ENCODE data around the gene TAOK1.
"Not testable (repeated sequence)": the region's sequence is repeated elsewhere in the genome, so short reads cannot be mapped to it uniquely, and the experiment has no call there.

Gene TAOK1

DNA sequence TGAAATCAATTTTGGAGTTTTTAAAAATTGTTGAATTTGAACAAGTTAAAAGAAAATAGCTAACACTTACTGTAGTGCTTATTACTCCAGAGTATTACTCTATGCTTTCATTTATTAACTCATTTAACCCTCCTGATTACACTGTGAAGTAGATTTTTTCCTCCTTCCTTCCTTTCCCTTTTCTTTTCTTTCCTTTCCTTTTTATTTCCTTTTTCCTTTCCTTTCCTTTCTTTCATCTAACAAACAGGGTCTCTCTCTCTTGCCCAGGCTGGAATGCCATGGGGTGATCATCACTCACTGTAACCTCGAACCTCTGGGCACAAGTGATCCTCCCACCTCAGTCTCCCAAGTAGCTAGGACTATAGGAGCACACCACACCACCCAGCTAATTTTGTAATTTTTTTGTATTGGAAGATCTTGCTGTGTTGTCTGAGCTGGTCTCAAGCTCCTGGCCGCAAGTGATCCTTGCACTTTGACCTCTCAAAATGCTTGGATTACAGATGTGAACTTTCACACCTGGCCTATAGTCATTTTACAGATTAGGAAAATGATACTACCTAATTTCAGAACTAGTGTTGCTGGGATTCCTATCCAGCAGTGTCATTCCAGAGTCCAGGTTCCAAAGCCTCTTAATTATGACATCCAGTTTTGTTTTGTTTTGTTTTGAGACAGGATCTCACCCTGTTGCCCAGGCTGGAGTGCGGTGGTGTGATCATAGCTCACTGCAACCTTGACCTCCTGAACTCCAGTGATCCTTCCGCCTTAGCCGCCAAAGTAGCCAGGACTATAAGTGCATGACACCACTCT is 59.9 kb downstream of the TAOK1 start:
- no peak for DNase-seq

DNA sequence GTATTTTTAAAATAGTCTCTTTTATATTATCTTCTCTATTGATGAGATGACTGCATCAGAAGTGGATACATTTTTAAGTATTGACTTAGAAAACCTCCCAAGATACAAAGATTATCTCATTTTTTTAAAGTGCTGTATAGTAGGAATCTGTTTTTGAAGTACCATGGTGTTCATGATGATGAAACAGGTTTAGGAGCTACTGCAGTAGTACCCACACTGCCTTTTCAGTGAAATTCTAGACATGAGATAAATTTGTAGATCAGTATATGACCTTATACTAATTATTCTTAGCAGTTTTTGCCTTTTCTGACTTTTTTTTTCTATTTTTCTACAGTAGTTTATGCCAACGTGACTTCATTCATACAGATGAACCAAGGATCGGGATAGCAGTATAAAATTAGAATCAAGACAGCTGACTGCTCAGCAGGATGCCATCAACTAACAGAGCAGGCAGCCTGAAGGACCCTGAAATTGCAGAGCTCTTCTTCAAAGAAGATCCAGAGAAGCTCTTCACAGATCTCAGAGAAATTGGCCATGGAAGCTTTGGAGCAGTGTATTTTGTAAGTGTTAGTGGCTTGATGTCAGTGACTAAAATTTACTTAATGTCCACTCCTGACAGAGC is 61.1 kb downstream of the TAOK1 start:
- DNase-seq: no peak

DNA sequence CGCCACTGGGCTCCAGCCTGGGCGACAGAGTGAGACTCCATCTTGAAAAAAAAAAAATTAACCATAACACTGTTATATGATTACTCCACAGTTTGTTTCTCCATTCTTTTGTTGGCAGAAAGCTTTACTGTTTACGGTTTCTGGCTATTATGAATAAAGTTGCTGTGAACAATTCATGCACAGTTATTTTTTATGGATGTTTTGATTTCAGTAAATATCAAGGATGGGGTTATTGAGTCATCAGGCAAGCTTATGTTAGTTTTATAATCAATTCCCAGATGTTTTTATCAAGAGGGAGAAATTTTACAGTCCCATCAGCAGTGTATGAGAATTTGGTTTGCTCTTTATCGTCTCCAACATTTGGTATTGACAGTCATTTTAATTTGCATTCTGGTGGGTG is 67.9 kb downstream of the TAOK1 start:
- DNase-seq: no peak

DNA sequence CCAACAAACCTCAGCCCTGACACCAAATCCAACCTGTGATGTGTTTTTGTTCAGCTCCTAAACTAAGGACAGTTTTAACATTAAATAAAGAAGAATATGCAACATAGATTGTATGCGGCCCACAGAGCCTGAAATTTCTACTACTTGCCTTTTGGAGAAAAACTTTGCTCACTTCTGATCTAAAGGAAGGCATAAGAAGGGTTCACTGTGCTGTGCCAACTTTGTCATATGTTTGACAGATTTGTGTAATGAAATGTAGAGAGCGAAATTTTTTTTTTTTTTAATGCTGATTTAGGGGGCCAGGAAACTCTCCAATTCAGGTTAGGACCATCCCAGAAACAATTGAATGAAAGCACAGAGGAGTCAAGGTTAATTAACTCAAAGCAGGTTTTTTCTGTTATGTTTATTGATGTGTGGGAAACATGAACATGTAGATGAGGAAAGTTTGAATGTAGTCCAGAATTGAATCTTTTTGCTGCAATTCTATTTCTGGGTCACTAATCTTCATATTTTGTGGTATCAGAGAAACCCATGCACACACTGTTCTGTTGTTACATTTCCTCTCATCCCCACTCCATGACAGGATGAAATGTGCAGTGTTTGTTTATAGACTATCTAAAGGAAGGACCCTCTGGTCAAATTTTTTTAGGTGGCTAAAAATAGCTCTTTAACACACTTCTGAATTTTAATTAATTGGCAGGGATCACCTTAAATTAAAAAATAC is 71.5 kb downstream of the TAOK1 start:
- no peak for DNase-seq

DNA sequence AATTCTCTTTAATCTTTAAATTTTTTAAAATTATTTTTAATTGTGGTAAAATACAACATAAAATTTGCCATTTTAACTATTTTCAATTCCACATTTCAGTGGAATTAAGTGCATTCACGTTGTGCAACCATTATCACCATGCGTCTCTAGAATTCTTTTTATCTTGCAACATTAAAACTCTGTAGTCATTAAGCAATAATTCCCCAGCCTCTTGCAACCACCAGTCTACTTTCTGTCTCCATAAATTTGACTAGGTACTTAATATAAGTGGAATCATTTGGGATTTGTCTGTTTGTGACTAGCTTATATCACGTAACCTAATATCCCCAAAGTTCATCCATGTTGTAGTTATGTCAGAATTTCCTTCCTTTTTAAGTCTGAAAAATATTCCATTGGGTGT is 79.1 kb downstream of the TAOK1 start:
- no peak for DNase-seq

DNA sequence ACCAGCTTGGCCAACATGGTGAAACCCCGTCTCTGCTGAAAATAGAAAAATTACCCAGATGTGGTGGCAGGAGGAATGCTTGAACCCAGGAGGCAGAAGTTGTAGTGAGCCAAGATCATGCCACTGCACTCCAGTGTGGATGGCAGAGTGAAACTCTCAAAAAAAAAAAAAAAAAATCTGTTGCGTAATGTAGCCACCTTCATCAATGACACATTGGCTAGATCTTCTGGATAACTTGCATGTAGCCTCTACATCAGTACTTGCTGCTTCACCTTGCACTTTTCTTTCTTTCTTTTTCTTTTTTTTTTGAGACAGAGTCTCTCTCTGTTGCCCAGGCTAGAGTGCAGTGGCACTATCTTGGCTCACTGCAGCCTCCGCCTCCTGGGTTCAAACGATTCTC is 83.3 kb downstream of the TAOK1 start:
- DNase-seq: not testable (repeated sequence)

DNA sequence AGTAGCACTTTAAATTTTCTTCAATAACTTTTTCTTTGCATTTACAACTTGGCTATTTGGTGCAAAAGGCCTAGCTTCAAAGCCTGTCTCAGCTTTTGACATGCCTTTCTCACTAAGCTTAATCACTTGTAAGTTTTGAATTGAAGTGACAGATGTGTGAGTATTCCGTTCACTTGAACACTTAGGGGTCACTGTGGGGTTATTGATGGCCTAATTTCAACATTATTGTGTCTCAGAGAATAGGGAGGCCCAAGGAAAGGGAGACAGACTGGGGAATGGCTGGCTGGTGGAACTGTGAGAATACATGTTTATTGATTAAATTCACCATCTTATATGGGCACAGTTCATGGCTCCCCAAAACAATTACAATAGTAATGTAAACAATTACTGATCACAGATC is 84.1 kb downstream of the TAOK1 start:
- no peak for DNase-seq

DNA sequence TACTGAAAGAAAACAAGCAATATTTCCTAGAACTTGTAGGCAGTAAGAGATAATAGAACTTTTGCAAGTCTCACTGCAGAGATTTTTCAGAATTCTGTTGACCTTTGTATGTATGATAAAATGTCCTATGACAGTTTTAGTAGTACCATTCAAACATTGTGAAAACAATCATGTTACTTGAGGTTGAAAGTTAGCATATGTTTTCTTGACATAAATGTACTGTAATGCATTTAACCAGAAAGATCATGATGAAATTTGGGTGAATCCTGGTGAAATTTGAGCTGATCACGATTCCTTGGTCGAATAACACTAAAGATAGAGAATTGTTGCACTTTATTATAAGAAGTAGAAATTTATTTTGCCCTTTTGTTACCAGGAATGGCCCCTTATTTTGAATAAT is 85.7 kb downstream of the TAOK1 start:
- DNase-seq: no peak

DNA sequence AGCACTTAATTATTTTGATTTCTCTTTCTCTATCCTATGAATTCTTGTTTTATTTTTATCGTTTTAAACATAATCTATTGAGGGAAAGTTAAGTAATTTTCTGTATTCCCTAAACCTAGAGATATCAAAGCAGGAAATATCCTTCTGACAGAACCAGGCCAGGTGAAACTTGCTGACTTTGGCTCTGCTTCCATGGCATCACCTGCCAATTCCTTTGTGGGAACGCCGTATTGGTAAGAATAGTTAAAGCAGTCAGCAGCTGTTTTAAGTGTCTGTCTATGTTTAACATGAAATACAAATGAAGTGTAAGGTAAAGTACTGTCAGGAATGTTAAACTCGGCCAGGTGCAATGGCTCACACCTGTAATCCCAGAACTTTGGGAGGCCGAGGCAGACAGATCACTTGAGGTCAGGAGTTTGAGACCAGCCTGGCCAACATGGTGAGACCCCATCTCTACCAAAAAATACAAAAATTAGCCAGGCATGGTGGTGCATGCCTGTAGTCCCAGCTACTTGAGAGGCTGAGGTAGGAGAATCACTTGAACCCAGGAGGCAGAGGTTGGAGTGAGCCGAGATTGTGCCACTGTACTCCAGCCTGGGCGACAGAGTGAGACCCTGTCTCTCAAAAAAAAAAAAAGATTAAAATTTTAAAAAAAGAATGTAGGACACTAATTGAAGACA is 90.2 kb downstream of the TAOK1 start:
- DNase-seq: not testable (repeated sequence)

DNA sequence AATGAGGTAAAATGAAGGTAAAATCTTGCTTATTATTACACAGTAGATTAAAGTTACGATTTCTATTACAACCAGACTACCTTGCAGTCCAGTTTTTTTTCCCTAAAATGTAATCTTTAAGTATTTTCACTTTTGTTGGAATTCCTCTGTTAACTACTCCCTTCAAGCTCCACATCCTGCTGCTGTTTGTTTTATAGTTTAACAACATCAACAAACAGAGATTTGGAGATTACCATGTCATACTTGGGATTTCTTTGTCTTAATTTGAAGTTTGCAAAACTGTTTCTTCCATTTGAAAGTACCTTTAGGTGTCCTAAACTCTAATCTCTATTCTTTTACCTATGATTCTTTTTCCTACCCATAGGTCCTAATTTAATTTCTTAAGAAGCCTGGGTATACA is 93.3 kb downstream of the TAOK1 start:
- no peak for DNase-seq

DNA sequence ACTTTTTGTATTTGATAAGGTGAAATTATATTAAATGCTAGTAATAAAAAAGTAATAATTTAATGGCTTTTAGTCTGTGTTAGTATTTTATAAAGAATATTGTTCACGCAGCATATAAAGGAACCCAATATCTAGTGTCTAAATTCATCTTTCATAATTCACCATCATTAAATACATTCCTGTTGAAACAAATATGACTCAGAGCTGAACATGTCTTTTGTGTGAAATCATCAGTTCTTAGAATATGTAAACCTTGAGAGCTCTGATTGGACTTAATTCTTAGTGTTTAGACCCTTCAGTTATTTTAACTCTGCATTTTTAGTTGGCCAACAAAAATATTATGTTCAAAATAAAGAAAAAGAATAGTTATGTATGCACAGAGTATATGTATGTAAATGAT is 104.8 kb downstream of the TAOK1 start:
- DNase-seq: no peak

DNA sequence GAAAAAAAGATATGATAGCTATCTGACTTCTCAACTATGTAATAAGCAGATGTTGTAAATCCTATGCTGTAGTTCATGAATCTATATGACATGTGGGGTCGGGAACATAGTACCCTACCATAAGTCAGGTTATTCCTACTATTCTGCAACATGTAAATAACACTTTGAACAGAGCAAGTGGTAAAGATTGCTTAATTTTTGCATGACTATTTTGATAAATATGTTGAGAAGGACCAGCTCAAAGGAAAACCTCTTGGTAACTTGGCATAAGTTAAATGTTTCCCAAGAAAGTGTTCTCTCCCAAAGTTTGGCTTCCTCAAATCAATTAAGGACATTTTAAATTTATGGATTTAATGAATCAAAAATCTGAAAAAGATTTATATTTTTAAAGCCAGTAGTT is 114.5 kb downstream of the TAOK1 start:
- no peak for DNase-seq

DNA sequence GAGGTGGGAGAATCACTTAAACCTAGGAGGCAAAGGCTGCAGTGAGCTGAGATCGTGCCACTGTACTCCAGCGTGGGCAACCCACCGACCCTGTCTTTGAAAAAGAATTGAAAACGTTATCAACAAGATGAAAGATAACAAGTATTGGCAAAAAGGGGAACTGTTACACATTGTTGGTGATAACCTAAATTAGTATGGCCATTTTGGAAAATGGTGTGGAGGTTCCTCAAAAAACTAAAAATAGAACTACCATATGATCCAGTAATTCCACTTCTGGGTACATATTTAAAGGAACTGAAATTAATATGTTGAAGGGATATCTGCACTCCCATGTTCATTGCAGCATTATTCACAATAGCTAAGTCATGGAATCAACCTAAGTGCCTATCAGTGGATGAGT is 115.7 kb downstream of the TAOK1 start:
- DNase-seq: no peak

DNA sequence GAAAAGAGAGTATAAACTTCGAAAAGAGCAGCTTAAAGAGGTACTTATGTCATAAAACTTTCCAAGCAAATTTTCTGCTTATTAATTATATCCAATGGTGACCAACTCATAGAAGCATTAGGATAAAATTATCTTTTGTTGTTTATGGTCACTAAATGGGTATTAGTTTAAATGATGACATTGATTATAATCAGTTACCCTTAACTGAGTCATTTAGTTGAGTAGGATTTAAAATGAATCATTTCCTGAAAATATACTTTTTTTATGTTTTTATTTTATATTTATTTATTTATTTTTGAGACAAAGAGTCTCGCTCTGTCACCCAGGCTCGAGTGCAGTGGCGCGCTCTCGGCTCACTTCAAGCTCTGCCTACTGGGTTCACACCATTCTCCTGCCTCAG is 120.8 kb downstream of the TAOK1 start:
- no peak for DNase-seq

DNA sequence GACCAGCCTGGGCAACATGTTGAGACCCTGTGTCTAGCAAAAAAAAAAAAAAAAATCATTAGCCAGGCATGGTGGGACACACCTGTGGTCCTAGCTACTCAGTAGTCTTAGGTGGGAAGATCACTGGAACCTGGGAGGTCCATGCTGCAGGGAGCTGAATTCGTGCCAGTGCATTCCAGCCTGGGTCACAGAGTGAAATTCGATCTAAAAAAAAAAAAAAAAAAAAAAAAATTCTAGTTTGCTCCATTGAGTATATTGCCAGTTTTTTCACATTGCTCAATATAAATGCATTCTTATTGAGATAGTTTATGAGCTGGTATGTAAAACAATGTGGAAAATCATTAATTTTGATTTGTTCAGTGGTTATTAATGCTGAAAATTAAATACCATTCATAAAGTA is 124.6 kb downstream of the TAOK1 start:
- DNase-seq: no peak

DNA sequence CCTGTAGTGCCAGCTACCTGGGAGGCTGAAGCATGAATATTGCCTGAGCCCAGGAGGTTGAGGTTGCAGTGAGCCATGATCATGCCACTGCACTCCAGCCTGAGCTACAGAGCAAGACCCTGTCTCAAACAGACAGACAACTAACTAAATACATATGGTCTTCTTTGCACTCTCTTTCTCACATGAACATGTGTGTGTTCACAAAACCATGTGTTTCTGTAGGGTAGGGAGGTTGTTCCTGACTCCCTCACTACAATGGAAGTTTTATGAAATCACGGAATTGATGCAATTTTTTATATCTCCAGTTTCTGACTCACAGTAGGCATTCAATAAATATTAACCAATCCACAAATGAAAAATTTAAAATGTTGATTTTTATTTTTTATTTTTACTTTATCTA is 128.2 kb downstream of the TAOK1 start:
- DNase-seq: no peak

DNA sequence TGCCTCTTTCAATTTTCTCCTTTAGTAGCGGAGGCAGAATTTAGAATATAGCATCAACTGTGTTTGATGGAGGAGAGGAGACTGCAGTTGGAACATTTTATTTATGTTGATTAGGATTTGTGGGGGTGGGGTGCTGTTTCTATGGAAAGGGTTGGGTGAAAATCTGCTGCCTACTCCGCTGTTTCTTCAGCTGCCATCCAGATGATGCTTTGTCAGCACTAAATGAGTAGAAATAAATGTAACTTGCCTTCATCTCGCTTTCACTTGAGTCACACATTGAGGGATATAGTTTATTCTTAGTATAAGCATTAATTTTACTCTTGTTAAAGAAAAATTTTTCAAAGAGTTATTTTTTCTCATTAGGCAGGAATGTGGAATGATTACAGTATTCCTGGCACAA is 134.5 kb downstream of the TAOK1 start:
- no peak for DNase-seq

DNA sequence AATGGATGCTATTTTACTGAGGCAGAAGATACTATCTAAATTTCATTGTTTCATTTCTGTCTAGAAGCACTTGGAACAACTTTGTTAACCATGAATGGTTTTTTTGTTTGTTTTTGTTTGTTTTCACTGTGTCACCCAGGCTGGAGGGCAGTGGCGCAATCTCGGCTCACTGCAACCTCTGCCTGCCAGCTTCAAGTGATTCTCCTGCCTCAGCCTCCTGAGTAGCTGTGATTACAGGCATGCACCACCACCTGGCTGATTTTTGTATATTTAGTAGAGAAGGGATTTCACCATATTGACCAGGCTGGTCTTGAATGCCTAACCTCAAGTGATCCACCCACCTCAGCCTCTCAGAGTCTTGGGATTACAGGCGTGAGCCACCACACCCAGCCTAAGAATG is 136.2 kb downstream of the TAOK1 start:
- no peak for DNase-seq

DNA sequence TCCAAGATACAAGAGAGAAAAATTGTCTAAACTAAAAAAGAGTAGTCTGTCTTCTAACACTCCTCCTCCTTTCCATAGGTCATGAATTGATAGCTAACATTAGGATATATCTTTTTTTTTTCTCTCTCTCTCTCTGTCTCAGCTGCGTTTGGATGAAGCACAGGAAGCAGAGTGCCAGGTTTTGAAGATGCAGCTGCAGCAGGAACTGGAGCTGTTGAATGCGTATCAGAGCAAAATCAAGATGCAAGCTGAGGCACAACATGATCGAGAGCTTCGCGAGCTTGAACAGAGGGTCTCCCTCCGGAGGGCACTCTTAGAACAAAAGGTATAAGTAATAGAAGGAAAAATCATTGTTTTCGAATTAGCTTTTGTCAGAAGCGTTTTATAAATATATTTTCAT is 143.8 kb downstream of the TAOK1 start:
- DNase-seq: no peak

DNA sequence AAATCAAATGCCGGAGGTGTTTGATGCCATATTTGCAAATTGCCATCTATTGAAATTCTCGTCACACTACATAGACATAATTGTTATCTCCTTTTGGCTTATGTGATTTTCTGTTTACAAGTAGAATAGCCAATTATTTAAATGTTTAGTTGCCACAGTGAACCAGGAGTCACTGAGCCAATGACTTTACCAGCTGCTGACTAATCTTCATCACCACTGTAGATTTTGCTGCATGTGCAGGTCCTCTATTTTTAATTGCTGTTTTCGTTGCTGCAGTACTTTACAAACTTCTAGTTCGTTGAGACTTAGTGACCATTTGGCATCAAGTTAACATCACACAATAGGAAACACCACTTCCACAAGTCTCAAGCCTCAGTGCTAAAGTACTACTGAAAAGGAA is 153.9 kb downstream of the TAOK1 start:
- DNase-seq: no peak

DNA sequence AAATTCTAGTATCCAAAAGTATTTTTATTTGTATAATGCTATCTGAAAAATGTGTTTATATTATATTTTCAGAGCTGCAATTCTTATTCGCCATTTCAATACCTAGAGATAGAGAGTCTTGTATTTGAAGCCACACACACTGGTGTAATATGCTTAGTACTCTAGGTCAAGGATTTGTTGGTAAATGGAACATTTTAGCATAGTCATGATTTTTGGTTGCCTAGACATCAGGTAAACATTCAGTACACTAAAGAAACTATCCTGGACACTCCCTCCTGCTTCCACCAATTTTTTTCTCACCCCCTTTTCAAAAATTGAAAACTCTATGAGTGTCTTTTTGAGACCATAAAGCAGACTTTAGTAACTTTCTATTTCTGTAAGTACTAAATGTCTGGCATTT is 155.9 kb downstream of the TAOK1 start:
- no peak for DNase-seq

DNA sequence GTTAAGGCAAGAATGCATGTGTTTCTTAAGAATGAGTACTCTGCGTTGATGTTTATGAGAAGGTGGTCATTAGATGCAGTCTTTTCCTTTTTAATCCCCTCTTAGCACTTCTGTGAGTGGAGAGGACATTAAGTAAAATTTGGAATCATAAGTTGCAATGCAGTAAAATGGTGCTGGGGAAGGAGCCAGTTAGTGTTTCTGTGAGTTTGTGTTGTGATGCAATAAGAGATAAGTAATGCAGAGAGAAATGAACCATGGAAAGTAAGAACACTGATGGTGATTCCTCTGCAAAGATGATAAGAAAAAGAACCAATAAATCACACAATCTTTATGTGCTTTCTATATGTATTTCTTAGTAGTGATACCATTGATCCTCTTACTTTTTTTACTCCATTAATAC is 156.7 kb downstream of the TAOK1 start:
- DNase-seq: no peak

DNA sequence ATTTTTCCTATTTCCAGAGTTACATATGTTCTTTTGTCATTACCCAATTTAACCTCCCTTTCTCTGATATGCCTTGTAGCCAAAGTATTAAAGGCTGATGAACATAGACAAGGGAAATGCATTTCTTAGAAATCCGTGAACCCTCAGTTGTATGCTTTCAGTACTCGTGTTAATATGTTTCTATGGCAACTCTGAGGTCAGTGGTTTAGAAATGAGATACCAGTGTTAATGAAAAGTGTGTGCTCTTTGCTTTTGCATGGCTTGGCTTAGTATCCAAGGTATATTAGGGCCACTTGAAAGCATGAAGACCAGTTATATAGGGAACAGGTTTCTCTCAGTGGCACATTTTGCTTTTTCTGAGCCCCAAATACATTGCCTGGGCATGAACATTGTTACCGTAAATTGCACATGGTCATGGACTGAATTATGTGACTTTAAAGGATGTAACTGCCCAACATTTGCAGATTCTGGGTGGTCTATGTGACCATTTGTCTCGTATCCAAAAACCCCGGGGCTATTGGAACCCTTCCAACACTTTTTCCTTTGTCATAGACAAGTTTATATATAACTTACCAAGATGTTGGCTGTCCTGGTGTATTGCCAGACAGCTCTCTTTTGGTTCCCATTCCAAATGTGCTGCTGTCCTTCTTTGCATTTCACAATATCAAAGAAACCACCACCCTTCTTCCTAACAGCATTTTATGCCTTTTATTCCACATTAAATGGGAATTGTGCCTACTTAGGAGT is 159.2 kb downstream of the TAOK1 start:
- no peak for DNase-seq
